ENCODE data around the gene NRSN2. TPM values are rescaled to one million over a fixed set of nuclear protein-coding genes. Genes with fewer than 3 reads are reported as not detected.
A peak's percentile ranks its signal among the peaks of the same experiment; 100 is the strongest.

The NRSN2 gene, protein sequence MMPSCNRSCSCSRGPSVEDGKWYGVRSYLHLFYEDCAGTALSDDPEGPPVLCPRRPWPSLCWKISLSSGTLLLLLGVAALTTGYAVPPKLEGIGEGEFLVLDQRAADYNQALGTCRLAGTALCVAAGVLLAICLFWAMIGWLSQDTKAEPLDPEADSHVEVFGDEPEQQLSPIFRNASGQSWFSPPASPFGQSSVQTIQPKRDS
- total RNA-seq (2014; rRNA removed; shearing (Covaris generic); ENCODE audit: low replicate concordance), result 18.2 and 28.3 TPM in 2 replicates

DNA sequence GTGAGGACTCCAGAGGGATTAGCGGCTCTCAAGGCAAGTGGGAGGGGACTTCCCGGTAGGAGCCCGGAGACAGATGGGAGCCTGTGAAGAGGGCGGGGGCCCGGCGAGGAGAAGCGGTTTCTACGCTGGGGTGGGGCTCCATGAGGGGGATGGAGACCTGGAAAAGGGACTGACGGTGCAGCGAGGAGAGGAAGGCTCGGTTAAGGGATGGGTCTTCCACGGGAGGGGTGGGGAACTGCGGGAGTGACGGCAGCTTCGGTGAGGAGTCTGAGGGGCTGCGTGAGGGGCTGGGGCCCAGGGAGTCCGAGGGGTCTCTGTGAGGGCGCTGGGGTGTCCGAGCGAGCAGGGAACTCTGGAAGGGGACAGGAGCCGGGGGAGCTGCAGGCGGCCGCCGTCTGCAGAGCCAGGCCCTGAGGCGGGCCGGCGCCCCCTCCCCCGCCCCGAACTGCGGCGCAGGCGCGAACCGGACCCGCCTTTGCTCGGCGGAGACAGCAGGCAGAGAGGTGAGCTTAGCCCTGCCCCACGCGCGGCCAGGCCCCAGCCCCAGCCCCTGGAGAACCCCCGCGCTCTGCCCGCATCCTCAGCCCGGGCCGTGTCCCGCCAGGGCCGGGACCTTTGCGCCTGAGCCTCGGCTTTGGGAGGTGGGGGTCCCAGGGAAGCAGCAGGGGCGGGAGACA is at the start of gene NRSN2:
Gene NRSN2, plus strand, starts transcription at position 472 of the 677 bp plus-strand sequence. CDS start 2,533 bp downstream, outside the sequence.
- peak within 1 kb of the TSS; percentile 84 for H3K4me3 ChIP-seq (ENCODE audit: low read length)
- H4K20me1 ChIP-seq (ENCODE audit: insufficient read depth, low read depth, low read length), result no peaks in the 10 kb centered on the region
- no peaks in the 10 kb centered on the region for H3K9me3 ChIP-seq (ENCODE audit: low read length)
- no peaks in the 10 kb centered on the region for H3K27me3 ChIP-seq (ENCODE audit: low read length)
- peaks cover 20% of the 10 kb centered on the region for H3K4me1 ChIP-seq (ENCODE audit: low read length)
- peak within 1 kb of the TSS; percentile 79 for H3K27ac ChIP-seq (ENCODE audit: low read length)
- H3K9me2 ChIP-seq (replicated peaks; ENCODE audit: insufficient read depth, low read length), result no peaks in the 10 kb centered on the region
- H3K4me2 ChIP-seq (ENCODE audit: low read depth, low read length, poor library complexity, severe bottlenecking), result peak within 1 kb of the TSS; percentile 90
- peaks cover 6% of the 10 kb centered on the region; the same call in 1 of the 2 replicates for H3K36me3 ChIP-seq (ENCODE audit: insufficient read depth, low read length)
- peak within 1 kb of the TSS; percentile 72 for H2AFZ ChIP-seq (ENCODE audit: low read length)
- DNase-seq, result peak; percentile 83
- H3K9ac ChIP-seq (ENCODE audit: low read length), result peak within 1 kb of the TSS; percentile 88
- peaks cover 15% of the 10 kb centered on the region for H3K79me2 ChIP-seq (ENCODE audit: low read length)

DNA sequence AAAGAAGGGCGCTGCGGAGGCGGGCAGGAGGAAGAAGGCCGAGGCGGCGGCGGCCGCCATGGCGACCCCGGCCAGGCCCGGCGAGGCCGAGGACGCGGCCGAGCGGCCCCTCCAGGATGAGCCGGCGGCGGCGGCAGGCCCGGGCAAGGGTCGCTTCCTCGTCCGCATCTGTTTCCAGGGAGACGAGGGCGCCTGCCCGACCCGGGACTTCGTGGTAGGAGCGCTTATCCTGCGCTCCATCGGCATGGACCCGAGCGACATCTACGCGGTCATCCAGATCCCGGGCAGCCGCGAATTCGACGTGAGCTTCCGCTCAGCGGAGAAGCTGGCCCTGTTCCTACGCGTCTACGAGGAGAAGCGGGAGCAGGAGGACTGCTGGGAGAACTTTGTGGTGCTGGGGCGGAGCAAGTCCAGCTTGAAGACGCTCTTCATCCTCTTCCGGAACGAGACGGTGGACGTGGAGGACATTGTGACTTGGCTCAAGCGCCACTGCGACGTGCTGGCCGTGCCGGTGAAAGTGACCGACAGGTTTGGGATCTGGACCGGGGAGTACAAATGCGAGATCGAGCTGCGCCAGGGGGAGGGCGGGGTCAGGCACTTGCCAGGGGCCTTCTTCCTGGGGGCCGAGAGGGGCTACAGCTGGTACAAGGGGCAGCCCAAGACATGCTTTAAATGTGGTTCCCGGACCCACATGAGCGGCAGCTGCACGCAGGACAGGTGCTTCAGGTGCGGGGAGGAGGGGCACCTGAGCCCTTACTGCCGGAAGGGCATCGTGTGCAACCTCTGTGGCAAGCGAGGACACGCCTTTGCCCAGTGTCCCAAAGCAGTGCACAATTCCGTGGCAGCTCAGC is 48.8 kb upstream of the NRSN2 start:
- H3K36me3 ChIP-seq (ENCODE audit: insufficient read depth, low read length), result peaks cover 13% of the 10 kb centered on the region
- no peak overlapping the region; the same call in 1 of the 2 replicates for H2AFZ ChIP-seq (ENCODE audit: low read length)
- H3K4me1 ChIP-seq (ENCODE audit: low read length), result peaks cover 25% of the 10 kb centered on the region
- H3K4me3 ChIP-seq (ENCODE audit: low read length), result peak overlapping the region; percentile 89
- no peaks in the 10 kb centered on the region for H3K9me3 ChIP-seq (ENCODE audit: low read length)
- no peaks in the 10 kb centered on the region for H3K9me2 ChIP-seq (replicated peaks; ENCODE audit: insufficient read depth, low read length)
- peaks cover 21% of the 10 kb centered on the region for H3K79me2 ChIP-seq (ENCODE audit: low read length)
- DNase-seq, result peak; percentile 74
- H3K27me3 ChIP-seq (ENCODE audit: low read length), result no peaks in the 10 kb centered on the region
- peak overlapping the region; percentile 97 for H3K9ac ChIP-seq (ENCODE audit: low read length)
- peak overlapping the region; percentile 67 for H3K27ac ChIP-seq (ENCODE audit: low read length)
- H3K4me2 ChIP-seq (ENCODE audit: low read depth, low read length, poor library complexity, severe bottlenecking), result peak overlapping the region; percentile 85
- peaks cover 27% of the 10 kb centered on the region for H4K20me1 ChIP-seq (ENCODE audit: insufficient read depth, low read depth, low read length)

DNA sequence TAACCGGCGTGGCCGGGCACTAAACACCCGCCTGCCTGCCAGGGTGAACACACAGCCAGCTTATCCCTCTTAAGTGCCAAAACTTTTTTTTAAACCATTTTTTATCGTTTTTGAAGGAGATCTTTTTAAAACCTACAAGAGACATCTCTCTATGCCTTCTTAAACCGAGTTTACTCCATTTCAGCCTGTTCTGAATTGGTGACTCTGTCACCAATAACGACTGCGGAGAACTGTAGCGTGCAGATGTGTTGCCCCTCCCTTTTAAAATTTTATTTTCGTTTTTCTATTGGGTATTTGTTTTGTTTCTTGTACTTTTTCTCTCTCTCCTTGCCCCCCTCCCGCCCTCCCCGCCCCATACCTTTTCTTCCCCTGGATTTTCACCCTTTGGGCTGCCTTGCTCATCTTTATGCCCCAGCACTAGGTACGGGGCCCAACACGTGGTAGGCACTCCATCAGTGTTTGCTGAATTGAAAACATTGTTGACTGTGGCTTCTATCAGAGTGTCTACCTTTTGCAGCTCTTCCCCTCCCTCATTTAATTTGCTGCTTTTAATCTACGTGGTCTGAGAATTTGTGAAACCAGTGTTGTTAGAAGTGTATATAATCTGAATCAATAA is 48.0 kb upstream of the NRSN2 start:
- Histone ChIP-seq H3K27ac (ENCODE audit: low read length) (no peak overlapping the region), H3K9ac (ENCODE audit: low read length) (peak overlapping the region; percentile 97), H3K9me3 (ENCODE audit: low read length) (no peaks in the 10 kb centered on the region), H3K4me1 (ENCODE audit: low read length) (peaks cover 25% of the 10 kb centered on the region), H2AFZ (ENCODE audit: low read length) (no peak overlapping the region), H3K36me3 (ENCODE audit: insufficient read depth, low read length) (peaks cover 13% of the 10 kb centered on the region), H3K27me3 (ENCODE audit: low read length) (no peaks in the 10 kb centered on the region), H3K4me3 (ENCODE audit: low read length) (peak overlapping the region; percentile 89), H3K4me2 (ENCODE audit: low read depth, low read length, poor library complexity, severe bottlenecking) (peak overlapping the region; percentile 85), H3K9me2 (replicated peaks; ENCODE audit: insufficient read depth, low read length) (no peaks in the 10 kb centered on the region), H4K20me1 (ENCODE audit: insufficient read depth, low read depth, low read length) (peaks cover 27% of the 10 kb centered on the region), H3K79me2 (ENCODE audit: low read length) (peaks cover 21% of the 10 kb centered on the region)
- no peak for DNase-seq

DNA sequence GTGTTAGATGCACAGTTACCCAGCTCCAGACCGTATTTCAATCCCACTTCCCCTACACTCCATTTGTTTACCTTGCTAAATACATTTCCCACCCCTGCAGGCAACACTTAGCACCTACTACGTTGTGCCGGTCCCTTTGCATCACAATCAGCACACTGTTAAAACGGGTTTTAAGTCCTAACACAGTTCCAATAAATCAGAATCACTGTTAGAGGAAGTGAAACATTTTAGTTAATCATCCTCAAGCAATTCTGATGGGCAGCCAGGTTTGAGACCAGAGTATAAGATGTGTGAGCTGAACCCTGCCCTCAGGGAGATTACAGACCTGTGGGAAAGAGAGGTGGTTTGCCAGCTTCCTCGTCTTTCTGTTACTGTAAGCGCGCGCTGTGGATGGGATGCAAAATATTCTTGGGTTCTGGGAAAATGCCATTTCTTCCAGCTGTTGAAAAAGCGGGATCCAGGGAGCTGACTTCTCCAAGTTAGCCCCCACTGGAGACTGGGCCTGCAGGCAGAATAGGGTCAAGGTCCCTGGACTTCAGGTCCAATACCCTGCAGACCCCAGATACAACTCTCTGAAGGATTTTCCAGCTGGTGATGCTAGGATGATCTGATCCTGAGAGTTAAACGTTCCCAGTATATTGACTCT is 46.4 kb upstream of the NRSN2 start:
- Histone ChIP-seq H3K36me3 (ENCODE audit: insufficient read depth, low read length) (peaks cover 13% of the 10 kb centered on the region), H3K9me3 (ENCODE audit: low read length) (no peaks in the 10 kb centered on the region), H3K9ac (ENCODE audit: low read length) (no peak overlapping the region), H3K79me2 (ENCODE audit: low read length) (peaks cover 21% of the 10 kb centered on the region), H3K9me2 (replicated peaks; ENCODE audit: insufficient read depth, low read length) (no peaks in the 10 kb centered on the region), H3K4me3 (ENCODE audit: low read length) (no peak overlapping the region), H3K27me3 (ENCODE audit: low read length) (no peaks in the 10 kb centered on the region), H3K27ac (ENCODE audit: low read length) (no peak overlapping the region), H3K4me1 (ENCODE audit: low read length) (peaks cover 25% of the 10 kb centered on the region), H4K20me1 (ENCODE audit: insufficient read depth, low read depth, low read length) (peaks cover 27% of the 10 kb centered on the region), H2AFZ (ENCODE audit: low read length) (no peak overlapping the region), H3K4me2 (ENCODE audit: low read depth, low read length, poor library complexity, severe bottlenecking) (peak overlapping the region; percentile 85)
- DNase-seq, result peak; percentile 68

DNA sequence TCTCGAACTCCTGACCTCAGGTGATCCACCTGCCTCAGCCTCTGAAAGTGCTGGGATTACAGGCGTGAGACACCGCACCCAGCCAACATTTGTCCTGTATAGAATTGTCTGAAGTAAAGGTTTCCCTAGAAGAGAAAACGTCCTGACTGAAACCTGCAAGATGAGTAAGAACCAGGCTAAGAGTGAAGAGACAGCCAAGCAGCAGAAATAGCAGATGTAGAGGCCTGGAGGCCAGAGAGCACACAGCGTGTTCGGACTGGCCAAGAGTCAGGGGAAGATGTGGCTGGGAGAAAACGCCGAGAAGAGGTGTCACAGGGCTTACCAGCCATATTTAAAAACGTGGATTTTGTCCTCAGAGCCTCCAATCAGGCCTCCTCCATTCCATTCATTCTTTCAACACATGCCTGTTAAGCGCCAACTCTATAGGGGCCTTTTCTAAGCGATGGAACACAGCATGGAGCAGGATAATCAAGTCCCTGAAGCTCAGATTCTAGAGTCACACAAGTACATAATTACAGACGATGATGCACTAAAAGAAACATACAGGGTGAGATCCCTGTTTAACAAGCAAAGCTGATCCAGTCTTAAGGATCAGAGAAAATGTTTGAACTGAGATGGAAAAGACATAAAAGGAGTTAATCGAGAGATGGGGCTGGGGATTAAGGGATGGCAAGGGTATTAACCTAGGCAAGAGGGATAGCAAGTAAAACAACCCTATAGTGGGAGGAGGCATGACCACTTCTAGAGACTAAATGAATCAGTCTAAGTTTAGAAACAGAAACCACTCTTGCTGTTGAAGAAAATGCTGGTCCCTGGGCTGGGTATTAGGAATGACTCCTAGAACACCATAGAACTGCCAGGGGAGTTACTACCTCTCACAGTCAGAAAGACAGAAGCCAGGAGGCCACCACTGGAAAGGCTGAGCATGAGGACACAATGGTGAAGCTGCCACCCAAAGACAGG is 44.7 kb upstream of the NRSN2 start:
- Histone ChIP-seq H3K9me3 (ENCODE audit: low read length) (no peaks in the 10 kb centered on the region), H3K4me2 (ENCODE audit: low read depth, low read length, poor library complexity, severe bottlenecking) (no peak overlapping the region), H3K79me2 (ENCODE audit: low read length) (peaks cover 21% of the 10 kb centered on the region), H3K9me2 (replicated peaks; ENCODE audit: insufficient read depth, low read length) (no peaks in the 10 kb centered on the region), H3K9ac (ENCODE audit: low read length) (no peak overlapping the region), H3K36me3 (ENCODE audit: insufficient read depth, low read length) (peaks cover 13% of the 10 kb centered on the region), H4K20me1 (ENCODE audit: insufficient read depth, low read depth, low read length) (peaks cover 27% of the 10 kb centered on the region), H3K4me1 (ENCODE audit: low read length) (peaks cover 19% of the 10 kb centered on the region), H3K27me3 (ENCODE audit: low read length) (no peaks in the 10 kb centered on the region), H3K4me3 (ENCODE audit: low read length) (no peak overlapping the region), H2AFZ (ENCODE audit: low read length) (no peak overlapping the region), H3K27ac (ENCODE audit: low read length) (no peak overlapping the region)
- DNase-seq, result no peak

DNA sequence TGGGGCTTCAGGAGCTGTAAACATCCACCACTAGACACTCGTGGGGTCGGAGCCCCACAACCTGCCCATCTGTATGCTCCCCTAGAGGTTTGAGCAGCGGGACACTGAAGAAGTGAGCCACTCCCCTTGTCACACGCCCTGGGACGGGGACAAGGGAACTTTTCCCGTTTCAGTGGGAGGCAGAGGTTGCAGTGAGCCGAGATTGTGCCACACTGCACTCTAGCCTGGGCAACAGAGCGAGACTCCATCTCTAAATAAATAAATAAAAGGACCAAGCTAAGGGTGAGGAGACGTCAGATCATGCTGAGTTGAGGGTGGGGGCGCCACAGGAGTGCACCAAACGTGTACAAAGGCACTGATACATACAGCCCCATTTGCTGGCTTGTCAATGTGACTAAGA is 41.2 kb upstream of the NRSN2 start:
- no peak overlapping the region for H2AFZ ChIP-seq (ENCODE audit: low read length)
- H3K4me3 ChIP-seq (ENCODE audit: low read length), result no peak overlapping the region
- peaks cover 8% of the 10 kb centered on the region for H3K4me1 ChIP-seq (ENCODE audit: low read length)
- no peaks in the 10 kb centered on the region for H3K9me3 ChIP-seq (ENCODE audit: low read length)
- H3K9me2 ChIP-seq (replicated peaks; ENCODE audit: insufficient read depth, low read length), result no peaks in the 10 kb centered on the region
- H3K27ac ChIP-seq (ENCODE audit: low read length), result no peak overlapping the region
- peaks cover 3% of the 10 kb centered on the region; the same call in 1 of the 2 replicates for H4K20me1 ChIP-seq (ENCODE audit: insufficient read depth, low read depth, low read length)
- no peak for DNase-seq
- no peaks in the 10 kb centered on the region for H3K36me3 ChIP-seq (ENCODE audit: insufficient read depth, low read length)
- no peak overlapping the region for H3K9ac ChIP-seq (ENCODE audit: low read length)
- no peak overlapping the region for H3K4me2 ChIP-seq (ENCODE audit: low read depth, low read length, poor library complexity, severe bottlenecking)
- no peaks in the 10 kb centered on the region for H3K27me3 ChIP-seq (ENCODE audit: low read length)
- H3K79me2 ChIP-seq (ENCODE audit: low read length), result no peaks in the 10 kb centered on the region

DNA sequence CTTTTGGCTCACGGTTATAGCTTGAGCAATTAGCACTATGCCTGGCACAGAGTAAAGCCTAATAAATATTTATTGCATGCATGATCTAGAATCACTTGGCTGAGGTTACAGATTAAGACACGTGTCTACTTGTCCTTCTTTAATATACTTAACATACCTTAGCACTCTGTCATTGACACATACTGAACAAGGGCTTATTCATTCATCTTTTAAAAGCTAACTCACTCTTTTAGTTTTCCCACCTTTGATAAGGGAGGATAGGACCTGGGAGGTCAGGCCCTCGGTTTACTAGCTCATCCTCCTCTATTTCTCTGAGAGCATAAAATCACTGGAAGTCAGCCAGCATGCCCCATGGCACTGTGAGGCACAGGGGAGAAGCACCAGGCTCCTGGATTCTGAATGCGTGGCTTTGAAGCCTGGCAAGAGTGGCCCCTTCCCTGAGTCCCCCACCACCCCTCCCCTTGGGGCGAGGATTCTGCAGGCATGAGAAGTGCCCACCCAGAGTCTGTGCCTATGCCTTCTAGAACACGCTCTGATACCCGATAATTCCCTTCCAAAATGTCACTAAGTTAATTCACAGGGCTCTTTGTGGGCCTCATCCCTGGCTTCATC is 38.4 kb upstream of the NRSN2 start:
- no peak for DNase-seq
- H3K4me2 ChIP-seq (ENCODE audit: low read depth, low read length, poor library complexity, severe bottlenecking), result no peak overlapping the region
- H3K27me3 ChIP-seq (ENCODE audit: low read length), result no peaks in the 10 kb centered on the region

More for the DNA sequence above, 38.4 kb upstream of the NRSN2 start:
- Histone ChIP-seq H2AFZ (ENCODE audit: low read length) (no peak overlapping the region), H3K79me2 (ENCODE audit: low read length) (no peaks in the 10 kb centered on the region), H3K4me1 (ENCODE audit: low read length) (peaks cover 11% of the 10 kb centered on the region), H3K27ac (ENCODE audit: low read length) (no peak overlapping the region), H3K36me3 (ENCODE audit: insufficient read depth, low read length) (no peaks in the 10 kb centered on the region), H3K9me2 (replicated peaks; ENCODE audit: insufficient read depth, low read length) (no peaks in the 10 kb centered on the region), H3K9me3 (ENCODE audit: low read length) (no peaks in the 10 kb centered on the region), H3K9ac (ENCODE audit: low read length) (no peak overlapping the region), H3K4me3 (ENCODE audit: low read length) (no peak overlapping the region), H4K20me1 (ENCODE audit: insufficient read depth, low read depth, low read length) (no peaks in the 10 kb centered on the region)
